BLaER1 (cell line): ENCODE results near the gene RBMS1.

Source experiments
- H3K27ac ChIP-seq: shearing (Covaris generic); formaldehyde crosslinking; 2 replicates; pipeline ENCODE4 v1.8.1; 2022
- H3K27me3 ChIP-seq: shearing (Covaris generic); formaldehyde crosslinking; 2 replicates; pipeline ENCODE4 v1.8.1; 2022
- H3K36me3 ChIP-seq: shearing (Covaris generic); formaldehyde crosslinking; 2 replicates; pipeline ENCODE4 v1.8.1; 2022
- H3K4me1 ChIP-seq: shearing (Covaris generic); formaldehyde crosslinking; 2 replicates; pipeline ENCODE4 v1.8.1; 2022
- H3K4me2 ChIP-seq: shearing (Covaris generic); formaldehyde crosslinking; 2 replicates; pipeline ENCODE4 v1.8.1; 2022
- H3K4me3 ChIP-seq: shearing (Covaris generic); formaldehyde crosslinking; 2 replicates; pipeline ENCODE4 v1.8.1; 2022
- H3K9ac ChIP-seq: shearing (Covaris generic); formaldehyde crosslinking; 2 replicates; pipeline ENCODE4 v1.8.1; 2022
- H3K9me3 ChIP-seq: shearing (Covaris generic); formaldehyde crosslinking; 2 replicates; pipeline ENCODE4 v1.8.1; 2022
- H4K20me1 ChIP-seq: shearing (Covaris generic); formaldehyde crosslinking; 2 replicates; pipeline ENCODE4 v1.8.1; 2022
- Cebpa-rat ChIP-seq: shearing (Covaris generic); IDR thresholded peaks from 2 replicates; pipeline ENCODE4 v1.8.1; 2022

Gene RBMS1

GRCh38 chr2:160355080-160355479, 138.5 kb downstream of the RBMS1 start:
- Histone ChIP-seq H3K4me1 (no peaks in the 10 kb centered on the region), H3K4me3 (no peak overlapping the region), H3K27me3 (no peaks in the 10 kb centered on the region), H3K4me2 (no peak overlapping the region), H4K20me1 (peaks cover 27% of the 10 kb centered on the region), H3K27ac (no peak overlapping the region), H3K9me3 (no peaks in the 10 kb centered on the region), H3K9ac (no peak overlapping the region), H3K36me3 (no peaks in the 10 kb centered on the region; the same call in 1 of the 2 replicates)
- TF ChIP-seq Cebpa-rat, result no peak

- no peak for TF ChIP-seq Cebpa-rat
- H3K36me3 ChIP-seq, result no peaks in the 10 kb centered on the region; the same call in 1 of the 2 replicates
- no peaks in the 10 kb centered on the region for H3K4me1 ChIP-seq
- H3K9ac ChIP-seq, result no peak overlapping the region
- H3K4me2 ChIP-seq, result no peak overlapping the region
- peaks cover 27% of the 10 kb centered on the region for H4K20me1 ChIP-seq
- no peaks in the 10 kb centered on the region for H3K9me3 ChIP-seq
- no peak overlapping the region for H3K4me3 ChIP-seq
- no peak overlapping the region for H3K27ac ChIP-seq
- no peaks in the 10 kb centered on the region for H3K27me3 ChIP-seq
Observed at GRCh38 chr2:160354677-160355076, 138.9 kb downstream of the RBMS1 start.

DNA sequence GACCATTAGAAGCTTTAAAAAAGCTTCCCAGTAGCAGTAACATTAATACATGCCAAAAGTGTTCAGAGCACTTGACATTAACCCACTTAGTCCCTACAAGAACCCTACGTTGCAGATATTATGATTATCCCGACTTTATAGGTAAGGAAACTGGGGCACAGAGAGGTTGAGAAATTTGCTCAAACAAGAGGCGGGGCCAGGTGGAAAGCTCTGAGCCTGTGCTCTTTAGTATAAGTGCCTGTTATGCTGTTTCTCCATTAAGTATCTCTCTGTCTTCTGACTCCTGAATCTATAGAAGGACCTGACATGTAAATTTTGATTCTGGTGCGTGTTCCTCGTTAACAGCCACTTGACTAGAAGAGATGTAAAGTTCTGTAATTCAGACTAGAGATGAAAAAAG, 139.8 kb downstream of the RBMS1 start:
- no peaks in the 10 kb centered on the region for H3K27me3 ChIP-seq
- H3K4me2 ChIP-seq, result no peak overlapping the region
- no peaks in the 10 kb centered on the region for H3K4me1 ChIP-seq
- H3K9ac ChIP-seq, result no peak overlapping the region
- TF ChIP-seq Cebpa-rat, result no peak
- H3K27ac ChIP-seq, result no peak overlapping the region
- H4K20me1 ChIP-seq, result peaks cover 27% of the 10 kb centered on the region
- H3K9me3 ChIP-seq, result no peaks in the 10 kb centered on the region
- no peaks in the 10 kb centered on the region; the same call in 1 of the 2 replicates for H3K36me3 ChIP-seq
- no peak overlapping the region for H3K4me3 ChIP-seq

- no peaks in the 10 kb centered on the region for H3K4me1 ChIP-seq
- no peaks in the 10 kb centered on the region; the same call in 1 of the 2 replicates for H3K36me3 ChIP-seq
- TF ChIP-seq Cebpa-rat, result no peak
Observed at GRCh38 chr2:160353166-160353565, 140.4 kb downstream of the RBMS1 start.

DNA sequence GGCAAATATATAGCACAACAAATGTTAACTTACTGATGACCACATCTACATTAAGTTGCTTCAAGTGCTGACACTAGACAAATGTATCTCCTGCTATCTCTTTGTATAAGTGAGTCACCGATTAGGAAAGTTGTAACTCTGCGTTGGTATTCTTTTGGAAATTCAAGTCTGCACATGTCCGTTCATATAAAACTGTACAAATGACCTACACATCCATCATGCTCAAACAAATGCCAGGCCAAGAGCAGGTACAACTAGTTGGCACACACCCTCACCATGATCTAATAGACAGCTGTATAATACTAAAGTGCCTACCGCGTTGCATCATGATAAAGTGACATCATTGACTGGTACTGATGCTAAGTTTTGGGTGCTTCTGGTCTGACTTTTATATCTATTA, 141.1 kb downstream of the RBMS1 start:
- no peak overlapping the region for H3K4me2 ChIP-seq
- H3K4me3 ChIP-seq, result no peak overlapping the region
- H3K4me1 ChIP-seq, result no peaks in the 10 kb centered on the region
- no peaks in the 10 kb centered on the region; the same call in 1 of the 2 replicates for H3K36me3 ChIP-seq
- no peak overlapping the region for H3K9ac ChIP-seq
- H4K20me1 ChIP-seq, result peaks cover 27% of the 10 kb centered on the region
- H3K9me3 ChIP-seq, result no peaks in the 10 kb centered on the region
- TF ChIP-seq Cebpa-rat, result no peak
- no peaks in the 10 kb centered on the region for H3K27me3 ChIP-seq
- H3K27ac ChIP-seq, result no peak overlapping the region

More at GRCh38 chr2:160353166-160353565, 140.4 kb downstream of the RBMS1 start:
- Histone ChIP-seq H3K9ac (no peak overlapping the region), H3K9me3 (no peaks in the 10 kb centered on the region), H3K4me3 (no peak overlapping the region), H3K27me3 (no peaks in the 10 kb centered on the region), H3K27ac (no peak overlapping the region), H4K20me1 (peaks cover 27% of the 10 kb centered on the region), H3K4me2 (no peak overlapping the region)

DNA sequence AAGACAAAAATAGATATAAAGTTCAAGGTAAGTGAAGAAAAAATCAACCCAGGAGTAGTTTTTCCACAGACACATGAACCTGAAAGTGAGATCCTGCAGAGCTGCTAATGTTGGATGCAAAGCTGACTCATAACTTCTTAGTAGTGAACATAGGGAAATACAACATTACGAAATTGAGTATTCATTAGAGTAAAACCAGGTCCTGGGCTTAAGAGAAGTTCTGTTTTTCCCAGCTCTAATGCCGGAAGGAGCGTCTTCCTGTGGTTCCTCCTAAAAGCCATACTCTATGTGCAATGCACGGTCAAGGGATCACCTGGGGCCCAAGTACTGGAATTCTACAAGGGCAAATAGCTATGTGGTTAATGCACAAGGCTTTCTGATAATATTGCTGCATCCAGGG, 141.7 kb downstream of the RBMS1 start:
- H3K36me3 ChIP-seq, result no peaks in the 10 kb centered on the region; the same call in 1 of the 2 replicates
- H3K27me3 ChIP-seq, result no peaks in the 10 kb centered on the region
- TF ChIP-seq Cebpa-rat, result no peak
- H3K9ac ChIP-seq, result no peak overlapping the region
- no peak overlapping the region for H3K27ac ChIP-seq
- H4K20me1 ChIP-seq, result peaks cover 27% of the 10 kb centered on the region
- no peak overlapping the region for H3K4me3 ChIP-seq
- H3K4me2 ChIP-seq, result no peak overlapping the region
- no peaks in the 10 kb centered on the region for H3K9me3 ChIP-seq
- H3K4me1 ChIP-seq, result no peaks in the 10 kb centered on the region

DNA sequence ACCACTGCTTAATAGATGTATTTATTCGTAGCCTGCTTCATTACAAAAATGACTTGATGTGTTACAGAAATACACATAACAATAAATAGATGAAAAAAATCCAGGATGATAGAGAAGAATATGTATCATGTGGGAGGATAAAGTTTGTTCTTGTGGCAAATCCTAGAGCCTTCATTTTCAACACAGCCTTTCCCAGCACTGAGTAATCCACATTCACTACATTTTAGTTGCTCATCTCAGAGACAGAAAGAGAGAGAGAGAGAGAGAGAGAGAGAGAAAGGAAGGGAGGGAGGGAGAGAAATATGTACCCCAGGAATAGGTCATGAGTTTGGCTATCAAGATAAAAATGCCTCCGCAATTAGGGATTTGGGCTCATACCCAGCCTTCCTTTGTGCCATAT, 144.3 kb downstream of the RBMS1 start:
- H3K27me3 ChIP-seq, result no peaks in the 10 kb centered on the region
- peaks cover 23% of the 10 kb centered on the region for H4K20me1 ChIP-seq
- H3K9ac ChIP-seq, result no peak overlapping the region
- no peaks in the 10 kb centered on the region for H3K36me3 ChIP-seq
- TF ChIP-seq Cebpa-rat, result no peak
- no peaks in the 10 kb centered on the region for H3K4me1 ChIP-seq
- no peak overlapping the region for H3K4me2 ChIP-seq
- H3K9me3 ChIP-seq, result no peaks in the 10 kb centered on the region
- H3K27ac ChIP-seq, result no peak overlapping the region
- H3K4me3 ChIP-seq, result no peak overlapping the region

DNA sequence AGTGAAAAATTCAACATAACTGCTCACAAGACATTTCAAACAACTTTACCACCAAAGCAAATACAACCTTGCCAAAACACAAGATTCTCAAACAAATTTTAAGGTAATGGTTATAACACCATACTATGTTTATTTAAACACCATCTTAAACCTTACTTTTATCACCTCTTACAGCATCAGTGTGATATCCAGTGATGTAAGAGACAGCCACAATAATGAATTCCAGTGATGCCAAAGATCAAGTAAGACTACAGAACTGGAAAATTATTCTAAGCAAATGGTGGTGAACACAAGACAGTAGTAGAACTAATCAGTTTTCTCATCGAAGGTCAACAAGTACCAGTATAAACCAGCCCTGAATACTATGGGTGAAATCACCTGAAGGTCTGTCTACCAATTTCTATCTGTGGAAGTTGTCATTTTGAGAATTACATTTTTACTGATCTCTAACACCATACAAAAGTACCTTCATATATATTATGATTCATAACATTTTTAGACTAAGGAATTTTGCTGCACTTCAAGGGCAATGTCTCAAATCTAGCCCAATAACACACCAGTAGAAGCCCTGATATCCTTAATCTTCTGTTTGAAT, 146.2 kb downstream of the RBMS1 start:
- H3K27me3 ChIP-seq, result no peaks in the 10 kb centered on the region
- no peak for TF ChIP-seq Cebpa-rat
- H3K4me3 ChIP-seq, result no peak overlapping the region
- H3K4me2 ChIP-seq, result no peak overlapping the region
- peaks cover 23% of the 10 kb centered on the region; the same call in 1 of the 2 replicates for H4K20me1 ChIP-seq
- H3K27ac ChIP-seq, result no peak overlapping the region
- H3K4me1 ChIP-seq, result no peaks in the 10 kb centered on the region
- no peak overlapping the region for H3K9ac ChIP-seq
- no peaks in the 10 kb centered on the region for H3K9me3 ChIP-seq
- H3K36me3 ChIP-seq, result no peaks in the 10 kb centered on the region

- no peak overlapping the region for H3K27ac ChIP-seq
- no peak for TF ChIP-seq Cebpa-rat
- H3K27me3 ChIP-seq, result no peaks in the 10 kb centered on the region
- no peaks in the 10 kb centered on the region for H3K4me1 ChIP-seq
- H4K20me1 ChIP-seq, result peaks cover 21% of the 10 kb centered on the region; the same call in 1 of the 2 replicates
- no peak overlapping the region for H3K4me3 ChIP-seq
- H3K9me3 ChIP-seq, result no peaks in the 10 kb centered on the region
- H3K9ac ChIP-seq, result no peak overlapping the region
- H3K36me3 ChIP-seq, result no peaks in the 10 kb centered on the region
- no peak overlapping the region for H3K4me2 ChIP-seq
Observed at GRCh38 chr2:160345071-160345764, 148.4 kb downstream of the RBMS1 start.

DNA sequence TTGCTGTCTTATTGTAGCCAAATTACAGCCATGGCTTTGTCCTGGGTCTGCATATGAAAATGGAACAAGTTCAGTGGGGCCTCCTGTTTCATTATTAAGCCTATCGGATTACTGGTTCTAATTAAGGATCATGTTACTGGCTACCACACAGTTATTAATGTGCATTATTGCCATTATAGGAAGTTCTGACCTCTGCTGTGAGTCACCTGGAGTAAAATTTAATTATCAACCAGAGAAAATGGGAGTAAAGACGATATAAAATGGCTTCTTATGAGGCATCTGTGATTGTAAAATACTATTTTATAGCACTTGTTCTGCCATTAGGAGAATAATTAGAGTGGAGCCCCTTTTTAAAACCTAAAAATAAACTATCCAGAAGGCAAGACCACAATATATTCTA, 150.2 kb downstream of the RBMS1 start:
- Histone ChIP-seq H3K4me1 (no peaks in the 10 kb centered on the region), H3K27me3 (no peaks in the 10 kb centered on the region), H4K20me1 (peaks cover 33% of the 10 kb centered on the region; the same call in 1 of the 2 replicates), H3K9me3 (no peaks in the 10 kb centered on the region), H3K36me3 (no peaks in the 10 kb centered on the region), H3K4me3 (no peak overlapping the region), H3K9ac (no peak overlapping the region), H3K4me2 (no peak overlapping the region), H3K27ac (no peak overlapping the region)
- TF ChIP-seq Cebpa-rat, result no peak
